Measurements from ENCODE around the gene PGAP6. TPM values are rescaled to one million over a fixed set of nuclear protein-coding genes. Genes with fewer than 3 reads are reported as not detected.
A peak's percentile ranks its signal among the peaks of the same experiment; 100 is the strongest.

PGAP6 gene
- total RNA-seq, 1 donor = 52.2 TPM

DNA sequence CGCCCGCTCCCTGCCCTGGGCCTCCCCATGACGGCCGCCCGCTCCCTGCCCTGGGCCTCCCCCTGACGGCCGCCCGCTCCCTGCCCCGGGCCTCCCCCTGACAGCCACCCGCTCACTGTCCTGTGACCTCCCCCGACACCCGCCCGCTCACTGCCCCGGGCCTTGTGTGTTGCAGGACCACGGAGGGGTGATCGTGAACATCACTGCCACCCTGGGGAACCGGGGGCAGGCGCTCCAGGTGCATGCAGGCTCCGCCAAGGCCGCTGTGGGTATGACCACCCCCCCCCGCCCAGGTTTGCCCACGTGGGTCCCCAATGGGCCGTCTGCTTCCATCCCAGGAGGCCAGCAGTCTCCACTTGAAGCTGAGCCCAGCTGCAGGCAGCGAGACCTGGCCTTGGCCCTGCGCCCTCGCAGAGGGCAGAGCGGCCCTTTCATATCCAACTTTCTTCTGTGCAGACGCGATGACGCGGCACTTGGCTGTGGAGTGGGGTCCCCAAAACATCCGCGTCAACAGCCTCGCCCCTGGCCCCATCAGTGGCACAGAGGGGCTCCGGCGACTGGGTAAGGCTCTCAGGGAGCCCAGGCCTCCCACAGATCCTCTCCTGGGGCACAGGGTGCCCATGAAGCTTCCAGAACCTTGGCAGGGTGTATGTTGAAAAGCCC lies 28.9 kb upstream of the PGAP6 start:
- TF ChIP-seq, protein P1, sequence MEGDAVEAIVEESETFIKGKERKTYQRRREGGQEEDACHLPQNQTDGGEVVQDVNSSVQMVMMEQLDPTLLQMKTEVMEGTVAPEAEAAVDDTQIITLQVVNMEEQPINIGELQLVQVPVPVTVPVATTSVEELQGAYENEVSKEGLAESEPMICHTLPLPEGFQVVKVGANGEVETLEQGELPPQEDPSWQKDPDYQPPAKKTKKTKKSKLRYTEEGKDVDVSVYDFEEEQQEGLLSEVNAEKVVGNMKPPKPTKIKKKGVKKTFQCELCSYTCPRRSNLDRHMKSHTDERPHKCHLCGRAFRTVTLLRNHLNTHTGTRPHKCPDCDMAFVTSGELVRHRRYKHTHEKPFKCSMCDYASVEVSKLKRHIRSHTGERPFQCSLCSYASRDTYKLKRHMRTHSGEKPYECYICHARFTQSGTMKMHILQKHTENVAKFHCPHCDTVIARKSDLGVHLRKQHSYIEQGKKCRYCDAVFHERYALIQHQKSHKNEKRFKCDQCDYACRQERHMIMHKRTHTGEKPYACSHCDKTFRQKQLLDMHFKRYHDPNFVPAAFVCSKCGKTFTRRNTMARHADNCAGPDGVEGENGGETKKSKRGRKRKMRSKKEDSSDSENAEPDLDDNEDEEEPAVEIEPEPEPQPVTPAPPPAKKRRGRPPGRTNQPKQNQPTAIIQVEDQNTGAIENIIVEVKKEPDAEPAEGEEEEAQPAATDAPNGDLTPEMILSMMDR (IDR thresholded peaks at IDR 0.05; ENCODE audit: insufficient read depth, low read depth, low read length) = no peak
- no peak overlapping the region for H3K4me3 ChIP-seq (ENCODE audit: low read depth, low read length)
- DNase-seq (ENCODE audit: low read depth) = no peak

DNA sequence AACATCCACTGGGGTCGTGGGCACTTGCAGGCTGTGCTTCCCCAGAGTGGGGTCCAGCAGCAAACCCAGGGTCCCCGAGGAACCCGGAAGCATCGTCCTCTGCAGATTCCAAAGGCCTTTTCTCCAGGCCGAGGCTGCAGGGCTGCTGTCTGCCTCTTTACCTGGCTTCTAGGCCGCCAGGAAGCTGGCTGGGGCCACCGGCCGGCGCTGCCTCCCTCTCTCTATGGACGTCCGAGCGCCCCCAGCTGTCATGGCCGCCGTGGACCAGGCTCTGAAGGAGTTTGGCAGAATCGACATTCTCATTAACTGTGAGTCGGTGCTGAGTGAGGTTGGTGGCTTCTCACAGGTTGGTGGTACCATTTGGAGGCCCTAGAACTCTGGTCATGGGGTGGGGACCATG lies 25.5 kb upstream of the PGAP6 start:
- H3K4me3 ChIP-seq (ENCODE audit: low read depth, low read length) = no peak overlapping the region
- no peak for DNase-seq (ENCODE audit: low read depth)
- TF ChIP-seq, protein P1 (IDR thresholded peaks at IDR 0.05; ENCODE audit: insufficient read depth, low read depth, low read length) = no peak

DNA sequence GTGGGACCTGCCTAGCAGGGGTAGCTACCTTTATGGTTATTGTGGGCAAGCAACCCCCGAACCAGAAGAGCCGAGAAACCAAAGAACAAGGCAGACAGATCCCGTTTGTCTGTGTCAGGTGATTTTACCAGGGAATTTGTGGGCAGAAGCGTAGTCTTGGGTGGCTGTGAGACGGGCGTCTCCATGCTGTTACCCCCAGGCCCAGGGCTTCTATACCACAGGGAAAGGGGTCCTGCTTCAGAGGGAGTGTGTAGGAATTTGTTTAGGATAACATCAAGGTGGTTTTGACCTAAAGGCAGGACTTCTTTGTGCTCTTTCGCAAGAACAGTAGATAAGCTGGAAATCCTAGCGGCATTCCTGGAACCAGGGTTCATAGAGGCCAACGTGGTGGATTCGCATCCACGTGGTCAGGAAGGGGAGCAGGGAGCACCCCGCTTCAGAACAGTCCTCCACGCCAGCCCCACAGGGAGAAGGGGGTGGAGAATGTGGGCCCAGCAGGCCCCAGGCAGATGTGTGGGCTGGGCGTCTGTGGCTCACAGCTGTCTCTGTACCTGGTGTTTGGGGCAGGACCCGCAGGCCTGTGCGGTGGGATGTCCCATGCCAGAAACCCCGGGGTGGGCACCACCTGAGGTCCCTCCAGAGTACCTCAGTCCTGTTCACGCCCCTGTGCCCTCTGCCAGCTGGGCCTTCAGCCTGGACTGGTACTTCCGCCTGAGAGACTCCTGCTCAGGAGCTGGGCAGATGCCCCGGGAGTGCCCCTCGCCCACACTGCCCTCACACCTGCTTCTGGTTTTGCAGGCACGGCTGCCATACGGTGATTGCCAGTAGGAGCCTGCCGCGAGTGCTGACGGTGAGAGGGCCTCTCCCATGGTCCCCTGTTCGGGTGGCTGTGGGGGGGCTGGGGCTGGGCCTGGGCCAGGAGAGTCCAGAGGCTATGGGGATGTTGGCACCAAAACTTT lies 24.0 kb upstream of the PGAP6 start:
- H3K4me3 ChIP-seq (ENCODE audit: low read depth, low read length) = no peak overlapping the region
- DNase-seq (ENCODE audit: low read depth) = peak; percentile 35
- TF ChIP-seq, protein P1 (IDR thresholded peaks at IDR 0.05; ENCODE audit: insufficient read depth, low read depth, low read length) = no peak

DNA sequence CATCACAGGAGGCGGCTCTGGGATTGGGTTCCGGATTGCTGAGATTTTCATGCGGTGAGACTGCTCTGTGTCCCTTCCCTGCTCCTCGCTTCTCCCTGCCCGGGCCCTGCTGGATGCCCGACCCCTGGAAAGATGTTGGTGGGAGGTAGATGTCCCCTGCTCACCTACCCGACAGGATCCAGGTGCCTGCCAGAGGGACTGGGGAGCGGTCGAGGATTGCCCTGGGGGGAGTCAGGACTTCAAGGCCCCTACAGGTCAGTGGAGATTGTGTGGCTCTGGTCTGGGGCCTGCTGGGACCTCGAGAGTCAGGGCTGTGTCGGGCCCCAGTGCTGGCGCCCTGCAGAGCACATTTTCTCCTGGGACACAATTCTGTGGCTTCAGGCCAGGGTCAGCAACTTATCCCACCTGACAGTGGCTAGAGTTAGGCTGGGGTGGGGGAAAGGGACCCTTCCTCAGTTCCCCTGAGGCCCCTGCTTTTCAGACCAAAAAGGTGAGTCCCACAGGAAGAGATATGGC lies 23.3 kb upstream of the PGAP6 start:
- H3K4me3 ChIP-seq (ENCODE audit: low read depth, low read length) = no peak overlapping the region
- no peak for DNase-seq (ENCODE audit: low read depth)
- TF ChIP-seq, protein P1 (IDR thresholded peaks at IDR 0.05; ENCODE audit: insufficient read depth, low read depth, low read length) = no peak

DNA sequence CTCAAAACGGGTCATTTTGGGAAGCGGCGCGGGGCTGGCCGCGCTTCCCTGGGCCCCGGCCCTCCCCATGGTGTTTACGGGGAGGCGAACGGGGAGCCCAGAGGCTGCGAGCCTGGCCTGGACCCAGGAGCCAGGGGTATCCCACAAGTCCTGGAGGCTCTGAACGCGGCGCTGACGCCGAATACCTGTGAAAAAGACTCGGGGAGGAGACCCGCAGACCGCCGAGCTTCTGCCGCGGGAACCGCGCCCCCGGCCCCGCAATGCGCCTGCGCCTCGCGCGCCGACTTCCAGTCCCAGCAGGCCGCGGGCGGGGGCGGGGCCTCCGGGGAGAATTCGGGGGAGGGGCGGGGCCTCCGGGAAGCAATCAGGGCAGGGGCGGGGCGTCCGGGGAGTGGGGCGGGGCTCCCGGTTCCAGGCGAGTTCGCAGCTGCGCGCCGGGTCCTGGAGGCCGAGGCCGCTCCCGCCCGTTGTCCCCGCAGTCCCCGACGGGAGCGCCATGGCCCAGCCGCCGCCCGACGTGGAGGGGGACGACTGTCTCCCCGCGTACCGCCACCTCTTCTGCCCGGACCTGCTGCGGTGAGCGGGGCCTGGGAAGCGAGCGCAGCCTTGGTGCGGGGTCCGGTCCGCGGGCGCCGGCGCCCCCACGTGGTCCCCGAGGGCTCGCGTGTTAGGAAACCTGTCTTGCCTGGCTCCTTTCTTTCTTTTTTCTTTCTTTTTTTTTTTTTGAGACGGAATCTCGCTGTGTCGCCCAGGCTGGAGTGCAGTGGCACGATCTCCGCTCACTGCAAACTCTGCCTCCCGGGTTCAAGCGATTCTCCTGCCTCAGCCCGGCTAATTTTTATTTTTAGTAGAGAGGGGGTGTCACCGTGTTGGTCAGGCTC lies 19.9 kb upstream of the PGAP6 start, which contains the start of gene DECR2:
DECR2 (plus strand) TSS at position 418 of the 881 bp plus-strand sequence; CDS start at position 497, 79 bp downstream.
- TF ChIP-seq, protein P1 (IDR thresholded peaks at IDR 0.05; ENCODE audit: insufficient read depth, low read depth, low read length) = peak; percentile 31
- DNase-seq (ENCODE audit: low read depth) = peak; percentile 94
- peak within 1 kb of the TSS; percentile 84 for H3K4me3 ChIP-seq (ENCODE audit: low read depth, low read length)

DNA sequence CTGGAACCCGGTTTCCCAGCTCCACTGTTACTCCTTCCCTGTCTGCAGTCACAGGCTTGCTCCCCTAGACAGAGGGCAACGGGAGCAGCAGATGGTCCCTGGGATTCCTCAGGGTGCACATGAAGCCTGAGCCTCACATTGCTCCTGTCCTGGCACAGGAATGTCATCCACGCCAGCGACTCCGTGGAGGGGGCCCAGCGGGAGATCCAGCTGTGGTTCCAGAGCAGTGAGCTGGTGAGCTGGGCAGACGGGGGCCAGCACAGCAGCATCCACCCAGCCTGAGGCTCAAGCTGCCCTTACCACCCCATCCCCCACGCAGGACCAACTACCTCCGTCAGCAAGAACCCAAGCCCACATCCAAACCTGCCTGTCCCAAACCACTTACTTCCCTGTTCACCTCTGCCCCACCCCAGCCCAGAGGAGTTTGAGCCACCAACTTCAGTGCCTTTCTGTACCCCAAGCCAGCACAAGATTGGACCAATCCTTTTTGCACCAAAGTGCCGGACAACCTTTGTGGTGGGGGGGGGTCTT lies 18.3 kb upstream of the PGAP6 start:
- TF ChIP-seq, protein P1 (IDR thresholded peaks at IDR 0.05; ENCODE audit: insufficient read depth, low read depth, low read length) = no peak
- no peak overlapping the region for H3K4me3 ChIP-seq (ENCODE audit: low read depth, low read length)
- DNase-seq (ENCODE audit: low read depth) = no peak
